B cell (primary cell): ENCODE measurements around the gene SYNE1.
A peak's percentile ranks its signal among the peaks of the same experiment; 100 is the strongest.

Experiments
- CTCF ChIP-seq: fragments of 200-600 bp; IDR thresholded peaks from one replicate; pipeline ENCODE4 v1.8.0; 2022; ENCODE audit warnings: antibody characterized with exemption, mild to moderate bottlenecking
- EZH2 ChIP-seq: IDR thresholded peaks from 2 replicates; pipeline ENCODE4 v1.6.1; 2012; ENCODE audit warnings: borderline replicate concordance, low read depth, mild to moderate bottlenecking, moderate library complexity, low read length; ENCODE audit not compliant: insufficient read depth, poor library complexity, severe bottlenecking

GRCh38 chr6:152206072-152206818, 430.9 kb downstream of the SYNE1 start:
- TF ChIP-seq CTCF (peak; percentile 36), EZH2 (no peak)
